ENCODE results near the gene PAN3. TPM values are rescaled to one million over a fixed set of nuclear protein-coding genes. Genes with fewer than 3 reads are reported as not detected.

Gene PAN3
- total RNA-seq, 2 donors from 2014 or later: 38.2 to 42.6 TPM

DNA sequence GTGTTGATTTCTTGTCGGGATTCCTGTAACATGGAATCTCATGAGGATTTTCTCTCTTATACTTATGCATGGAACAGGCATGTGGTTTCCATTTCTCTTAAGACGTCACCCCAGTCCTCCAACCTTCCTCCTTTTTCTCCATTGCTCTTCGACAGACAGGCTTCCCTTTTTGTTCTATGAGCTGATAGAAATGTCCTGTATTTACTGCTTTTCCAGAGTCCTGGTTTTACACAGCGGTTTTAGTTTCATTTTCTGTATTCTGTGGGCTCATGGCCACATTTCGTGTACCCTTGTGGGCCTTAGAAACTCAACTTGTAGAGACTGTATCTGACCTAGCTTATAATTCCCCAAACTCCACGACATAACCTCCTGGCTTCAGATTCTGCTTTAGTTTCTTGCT, 113.1 kb downstream of the PAN3 start:
- no peaks in the 10 kb centered on the region for H3K27me3 Mint-ChIP-seq (ENCODE audit: low read depth)
- no peaks in the 10 kb centered on the region for H3K9me3 Mint-ChIP-seq
- peaks cover 24% of the 10 kb centered on the region for H3K4me1 Mint-ChIP-seq (ENCODE audit: low read depth)
- DNase-seq (no peak), ATAC-seq (replicated peaks in 1 of 2) (no peak)
- peaks cover 3 to 30% of the 10 kb centered on the region in 2 donors for H3K36me3 Mint-ChIP-seq (ENCODE audit: insufficient read depth in 2 of 2)
- no peak overlapping the region for H3K27ac Mint-ChIP-seq
- H3K4me3 Mint-ChIP-seq: no peak overlapping the region

DNA sequence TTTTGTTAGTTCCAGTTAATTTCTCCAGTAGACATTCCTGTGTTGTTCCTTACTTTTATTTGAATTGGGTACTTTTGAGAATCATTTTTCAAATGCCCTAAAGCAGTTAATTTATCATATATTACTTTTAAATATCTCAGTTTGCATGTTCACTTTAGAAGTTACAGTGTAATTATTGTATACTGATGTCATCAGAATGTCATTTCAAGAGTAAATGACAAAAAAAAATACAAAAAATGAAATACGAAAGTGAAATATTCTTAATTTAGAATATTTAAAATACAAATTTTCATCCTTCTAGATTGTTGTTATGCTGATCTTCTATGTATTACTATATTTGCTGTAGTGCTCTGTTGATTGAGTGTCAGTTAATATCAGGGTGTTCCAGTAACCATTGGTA, 114.2 kb downstream of the PAN3 start:
- Mint-ChIP-seq H3K9me3 (no peaks in the 10 kb centered on the region), H3K4me1 (ENCODE audit: low read depth) (peaks cover 21% of the 10 kb centered on the region), H3K27ac (no peak overlapping the region), H3K36me3 (ENCODE audit: insufficient read depth in 2 of 2) (peaks cover 7 to 28% of the 10 kb centered on the region in 2 donors), H3K27me3 (ENCODE audit: low read depth) (no peaks in the 10 kb centered on the region), H3K4me3 (no peak overlapping the region)
- no peak for ATAC-seq (replicated peaks in 1 of 2)
- no peak for DNase-seq

DNA sequence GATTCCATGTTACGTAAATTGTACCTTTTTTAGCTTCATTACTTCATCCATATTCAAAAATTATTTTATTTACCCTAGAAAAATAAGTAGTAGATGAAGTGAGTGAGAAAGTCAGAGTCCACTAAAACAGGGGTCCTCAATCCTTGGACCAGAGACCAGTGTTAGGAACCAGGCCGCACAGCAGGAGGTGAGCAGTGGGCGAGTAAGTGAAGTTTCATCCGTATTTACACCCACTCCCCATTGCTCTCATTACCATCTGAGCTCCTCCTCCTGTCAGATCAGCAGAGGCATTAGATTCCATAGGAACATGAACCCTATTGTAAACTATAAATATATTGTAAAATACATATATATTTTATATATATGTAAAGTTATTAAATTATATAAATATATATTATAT, 119.0 kb downstream of the PAN3 start:
- no peaks in the 10 kb centered on the region for H3K9me3 Mint-ChIP-seq
- no peaks in the 10 kb centered on the region for H3K27me3 Mint-ChIP-seq (ENCODE audit: low read depth)
- H3K4me3 Mint-ChIP-seq: no peak overlapping the region
- H3K4me1 Mint-ChIP-seq (ENCODE audit: low read depth): peaks cover 8% of the 10 kb centered on the region
- H3K27ac Mint-ChIP-seq: no peak overlapping the region
- no peak for ATAC-seq (replicated peaks in 1 of 2)
- peaks cover 8 to 17% of the 10 kb centered on the region in 2 donors for H3K36me3 Mint-ChIP-seq (ENCODE audit: insufficient read depth in 2 of 2)
- no peak for DNase-seq

DNA sequence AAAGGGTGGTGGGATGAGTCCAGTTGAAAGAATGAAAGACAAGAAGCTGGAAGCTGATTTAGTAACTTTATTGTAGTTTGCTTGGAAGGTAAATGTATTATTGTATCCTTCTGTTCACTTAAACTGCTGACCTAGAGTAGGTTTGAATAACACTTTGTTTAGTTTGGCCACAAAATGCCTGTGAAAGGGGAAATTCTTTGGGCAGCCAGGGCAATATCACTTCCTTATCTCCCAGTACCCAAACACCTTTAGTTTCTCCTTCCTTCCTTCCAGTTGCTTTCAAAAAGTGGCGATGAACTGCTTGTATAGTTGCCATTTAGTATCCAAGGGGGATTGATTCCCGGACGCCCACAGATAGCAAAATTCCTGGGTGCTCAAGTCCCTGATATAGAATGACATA, 120.1 kb downstream of the PAN3 start:
- H3K4me3 Mint-ChIP-seq: no peak overlapping the region
- no peaks in the 10 kb centered on the region for H3K27me3 Mint-ChIP-seq (ENCODE audit: low read depth)
- H3K9me3 Mint-ChIP-seq: no peaks in the 10 kb centered on the region
- ATAC-seq (replicated peaks in 1 of 2): no peak
- H3K4me1 Mint-ChIP-seq (ENCODE audit: low read depth): peaks cover 7% of the 10 kb centered on the region
- peaks cover 10 to 22% of the 10 kb centered on the region in 2 donors for H3K36me3 Mint-ChIP-seq (ENCODE audit: insufficient read depth in 2 of 2)
- no peak for DNase-seq
- H3K27ac Mint-ChIP-seq: no peak overlapping the region

DNA sequence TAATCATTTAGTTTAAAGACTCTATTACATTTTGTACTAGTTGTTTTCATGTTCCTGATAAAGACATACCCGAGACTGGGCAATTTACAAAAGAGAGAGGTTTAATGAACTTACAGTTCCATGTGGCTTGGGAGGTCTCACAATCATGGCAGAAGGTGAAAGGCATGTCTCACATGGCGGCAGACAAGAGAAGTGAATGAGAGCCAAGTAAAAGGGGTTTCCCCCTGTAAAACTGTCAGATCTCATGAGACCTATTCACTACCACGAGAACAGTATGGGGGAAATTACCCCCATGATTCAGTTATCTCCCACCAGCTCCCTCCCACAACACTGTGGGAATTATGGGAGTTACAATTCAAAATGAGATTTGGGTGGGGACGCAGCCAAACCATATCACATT, 129.2 kb downstream of the PAN3 start:
- H3K9me3 Mint-ChIP-seq: peaks cover 2% of the 10 kb centered on the region in 2 donors
- H3K27me3 Mint-ChIP-seq (ENCODE audit: low read depth): no peaks in the 10 kb centered on the region
- H3K36me3 Mint-ChIP-seq (ENCODE audit: insufficient read depth in 2 of 2): peaks cover 11 to 25% of the 10 kb centered on the region in 2 donors
- H3K4me1 Mint-ChIP-seq (ENCODE audit: low read depth): peaks cover 27% of the 10 kb centered on the region
- no peak overlapping the region for H3K27ac Mint-ChIP-seq
- DNase-seq (no peak), ATAC-seq (replicated peaks in 1 of 2) (no peak)
- no peak overlapping the region for H3K4me3 Mint-ChIP-seq

DNA sequence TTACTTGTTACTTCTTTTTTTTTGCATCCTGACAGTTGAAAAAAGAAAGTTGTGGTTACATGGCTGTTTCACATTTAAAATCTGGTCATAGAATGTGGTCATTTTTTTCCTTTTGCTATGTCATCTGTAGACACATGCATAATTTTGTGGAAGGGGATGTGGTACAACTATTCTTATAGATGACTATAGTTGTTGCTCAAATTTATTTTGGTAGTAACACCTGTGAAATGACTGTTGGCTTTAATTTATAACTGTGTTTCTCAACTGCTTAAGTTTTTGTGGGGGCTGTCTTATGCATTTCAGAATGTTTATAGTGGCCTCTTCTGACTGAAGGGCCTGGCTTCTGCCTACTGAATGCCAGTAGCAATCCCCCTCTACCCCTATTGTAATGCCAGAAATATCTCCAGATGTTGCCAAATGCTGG, 130.5 kb downstream of the PAN3 start:
- H3K4me1 Mint-ChIP-seq (ENCODE audit: low read depth): peaks cover 27% of the 10 kb centered on the region
- H3K9me3 Mint-ChIP-seq: peaks cover 2% of the 10 kb centered on the region in 2 donors
- peak overlapping the region; percentile 90 for H3K27ac Mint-ChIP-seq
- H3K36me3 Mint-ChIP-seq (ENCODE audit: insufficient read depth in 2 of 2): peaks cover 7 to 20% of the 10 kb centered on the region in 2 donors
- DNase-seq (peak; percentile 6 to 10), ATAC-seq (replicated peaks in 1 of 2) (peak; percentile 100)
- H3K27me3 Mint-ChIP-seq (ENCODE audit: low read depth): no peaks in the 10 kb centered on the region
- peak overlapping the region in 1 of 2 donors; percentile 5 for H3K4me3 Mint-ChIP-seq

DNA sequence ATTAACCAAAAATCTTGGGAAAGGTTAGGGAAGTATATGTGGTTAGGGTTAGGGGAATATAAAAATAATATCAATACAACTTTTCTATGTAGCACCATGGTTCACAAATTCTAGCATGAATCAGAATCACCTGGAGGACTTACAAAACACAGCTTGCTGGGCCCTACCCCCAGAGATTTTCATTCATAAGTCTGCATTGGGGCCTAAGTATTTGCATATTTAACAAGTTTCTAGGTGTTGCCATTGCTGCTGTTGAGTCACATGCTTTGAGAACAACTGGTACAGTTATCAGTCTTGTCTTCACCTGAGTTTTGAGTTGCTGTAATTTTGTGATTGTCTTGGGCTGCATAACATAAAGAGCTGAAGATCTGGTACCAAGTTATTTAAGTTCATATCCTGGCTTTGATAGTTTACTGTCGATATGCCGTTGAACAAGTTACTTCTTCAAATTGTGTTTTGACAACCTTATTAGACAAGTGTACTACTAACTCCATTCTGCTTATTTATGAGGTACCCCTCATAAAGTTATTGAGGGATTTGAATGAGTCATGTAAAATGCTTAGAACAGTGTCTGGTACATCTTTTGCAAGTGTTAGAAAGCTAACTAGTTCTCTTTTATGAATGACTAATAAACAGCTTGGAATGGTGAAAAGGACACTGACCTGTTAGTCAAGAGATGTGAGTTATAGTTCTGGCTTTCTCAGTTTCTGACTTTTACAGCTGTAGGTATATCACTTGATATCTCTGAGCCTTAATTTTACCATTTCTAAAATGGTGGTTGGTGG, 132.9 kb downstream of the PAN3 start:
- DNase-seq (no peak), ATAC-seq (replicated peaks in 1 of 2) (no peak)
- Mint-ChIP-seq H3K27me3 (ENCODE audit: low read depth) (no peaks in the 10 kb centered on the region), H3K9me3 (peaks cover 2% of the 10 kb centered on the region in 2 donors), H3K27ac (no peak overlapping the region), H3K4me1 (ENCODE audit: low read depth) (peaks cover 27% of the 10 kb centered on the region), H3K36me3 (ENCODE audit: insufficient read depth in 2 of 2) (peaks cover 9 to 21% of the 10 kb centered on the region in 2 donors), H3K4me3 (no peak overlapping the region)

DNA sequence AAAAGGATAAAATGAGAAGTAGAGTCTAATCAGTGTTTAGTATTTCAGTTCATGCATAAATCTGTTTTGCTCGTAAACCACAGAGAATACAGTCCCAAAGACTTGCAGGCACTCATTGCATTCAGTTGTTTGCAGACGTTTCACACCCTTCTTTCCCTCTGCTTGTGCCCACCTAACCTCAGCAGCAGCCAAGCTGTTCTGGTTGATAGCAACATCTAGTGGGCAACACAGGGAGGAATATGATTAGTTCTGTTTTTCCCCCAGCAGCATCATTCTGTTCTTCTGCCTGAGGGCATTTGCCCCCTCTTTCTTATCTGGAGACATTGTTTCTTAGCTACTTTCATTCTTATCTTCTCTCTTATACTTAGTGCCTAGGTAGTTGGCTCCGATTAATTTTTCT, 135.6 kb downstream of the PAN3 start:
- ATAC-seq (replicated peaks in 1 of 2) (no peak), DNase-seq (no peak)
- Mint-ChIP-seq H3K4me1 (ENCODE audit: low read depth) (peaks cover 8% of the 10 kb centered on the region), H3K9me3 (no peaks in the 10 kb centered on the region), H3K27ac (no peak overlapping the region), H3K36me3 (ENCODE audit: insufficient read depth in 2 of 2) (peaks cover 2 to 3% of the 10 kb centered on the region in 2 donors), H3K4me3 (no peak overlapping the region), H3K27me3 (ENCODE audit: low read depth) (no peaks in the 10 kb centered on the region)

DNA sequence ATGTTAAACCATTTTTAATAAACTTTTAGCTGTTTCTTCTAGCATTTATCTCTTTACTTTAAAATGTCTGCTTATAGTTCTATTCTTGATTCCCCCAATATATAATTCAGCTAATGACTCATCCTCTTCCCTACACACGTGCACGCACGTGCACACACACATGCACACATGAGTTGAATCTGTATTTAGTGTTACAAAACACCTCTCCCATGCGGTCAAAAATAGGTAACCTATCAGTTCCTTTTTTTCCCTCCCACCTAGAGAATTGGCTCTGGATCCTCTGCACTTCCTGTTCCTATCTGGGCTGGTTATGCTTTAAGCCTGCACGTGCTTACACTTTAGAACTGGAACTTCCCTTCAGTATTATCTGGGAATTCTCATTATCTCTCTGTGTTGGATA, 144.1 kb downstream of the PAN3 start:
- no peak for ATAC-seq (replicated peaks in 1 of 2)
- peaks cover 9% of the 10 kb centered on the region for H3K4me1 Mint-ChIP-seq (ENCODE audit: low read depth)
- no peaks in the 10 kb centered on the region for H3K9me3 Mint-ChIP-seq
- no peaks in the 10 kb centered on the region for H3K27me3 Mint-ChIP-seq (ENCODE audit: low read depth)
- DNase-seq: no peak
- H3K36me3 Mint-ChIP-seq (ENCODE audit: insufficient read depth in 2 of 2): peaks cover 4 to 15% of the 10 kb centered on the region in 2 donors
- H3K4me3 Mint-ChIP-seq: no peak overlapping the region
- H3K27ac Mint-ChIP-seq: no peak overlapping the region

DNA sequence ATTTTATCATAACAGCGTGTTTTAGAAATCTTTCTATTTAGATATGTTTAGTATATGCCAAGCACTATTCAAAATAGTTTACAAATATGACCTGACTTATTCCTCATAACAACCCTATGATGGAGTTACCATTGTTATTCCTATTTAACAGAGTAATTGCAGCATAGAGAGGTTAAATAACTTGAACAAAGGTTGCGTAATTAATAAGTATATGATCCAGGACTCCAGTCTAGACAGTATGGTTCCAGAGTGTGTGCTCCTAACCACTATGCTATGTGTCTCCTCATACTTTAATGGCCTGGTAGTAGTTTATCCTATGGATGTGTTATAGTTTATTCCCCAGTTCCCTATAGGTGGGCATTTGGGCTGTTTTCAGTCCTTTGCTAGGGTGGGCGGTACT, 145.3 kb downstream of the PAN3 start:
- H3K27ac Mint-ChIP-seq: no peak overlapping the region
- DNase-seq: no peak
- no peaks in the 10 kb centered on the region for H3K27me3 Mint-ChIP-seq (ENCODE audit: low read depth)
- peaks cover 9% of the 10 kb centered on the region for H3K4me1 Mint-ChIP-seq (ENCODE audit: low read depth)
- no peak overlapping the region for H3K4me3 Mint-ChIP-seq
- H3K36me3 Mint-ChIP-seq (ENCODE audit: insufficient read depth in 2 of 2): peaks cover 4 to 20% of the 10 kb centered on the region in 2 donors
- ATAC-seq (replicated peaks in 1 of 2): no peak
- H3K9me3 Mint-ChIP-seq: no peaks in the 10 kb centered on the region

DNA sequence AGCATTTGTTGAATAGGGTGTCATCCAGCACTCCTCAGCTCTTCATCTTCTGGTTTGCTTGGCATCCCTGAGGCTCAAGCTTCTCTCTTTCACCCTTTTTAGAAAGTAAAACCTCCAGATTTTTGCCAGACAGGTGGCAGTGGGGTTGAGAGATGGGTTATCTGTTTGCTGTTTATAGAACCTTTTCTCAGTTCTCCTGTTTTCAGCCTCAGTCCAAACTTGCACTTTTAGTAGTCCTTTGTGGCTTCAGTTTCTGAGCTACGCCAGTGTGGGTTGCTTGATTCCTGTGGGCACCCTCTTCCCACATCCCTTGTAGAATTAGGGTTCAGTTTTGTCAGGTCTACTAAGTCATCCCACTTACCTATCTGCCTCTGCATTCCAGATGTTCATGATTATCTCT, 147.9 kb downstream of the PAN3 start:
- H3K27ac Mint-ChIP-seq: no peak overlapping the region
- peaks cover 2 to 20% of the 10 kb centered on the region in 2 donors for H3K36me3 Mint-ChIP-seq (ENCODE audit: insufficient read depth in 2 of 2)
- no peaks in the 10 kb centered on the region for H3K27me3 Mint-ChIP-seq (ENCODE audit: low read depth)
- peaks cover 9% of the 10 kb centered on the region for H3K4me1 Mint-ChIP-seq (ENCODE audit: low read depth)
- ATAC-seq (replicated peaks in 1 of 2) (no peak), DNase-seq (no peak)
- no peaks in the 10 kb centered on the region for H3K9me3 Mint-ChIP-seq
- H3K4me3 Mint-ChIP-seq: no peak overlapping the region

DNA sequence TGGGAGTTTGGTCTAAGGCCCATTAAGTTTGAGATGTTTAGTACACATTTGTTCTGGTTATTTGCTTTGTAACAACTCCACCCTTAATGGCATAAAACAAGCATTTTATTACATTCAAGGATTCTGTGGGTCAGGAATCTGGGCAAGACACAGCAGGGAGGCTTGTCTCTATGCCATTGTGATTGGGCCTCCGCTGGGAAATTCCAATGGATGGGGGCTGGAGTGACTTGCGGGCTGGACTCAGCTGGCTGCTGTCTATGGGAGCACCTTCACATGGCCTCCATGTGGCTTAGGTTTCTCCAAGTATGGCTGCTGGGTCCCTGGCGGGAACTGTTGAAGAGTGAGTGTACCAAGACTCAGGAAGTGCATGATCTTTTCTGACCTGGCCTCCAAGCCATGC, 159.0 kb downstream of the PAN3 start:
- Mint-ChIP-seq H3K27ac (no peak overlapping the region), H3K9me3 (peaks cover 0 to 2% of the 10 kb centered on the region in 2 donors), H3K4me3 (no peak overlapping the region), H3K27me3 (ENCODE audit: low read depth) (no peaks in the 10 kb centered on the region), H3K36me3 (ENCODE audit: insufficient read depth in 2 of 2) (peaks cover 2 to 6% of the 10 kb centered on the region in 2 donors), H3K4me1 (ENCODE audit: low read depth) (peaks cover 6% of the 10 kb centered on the region)
- DNase-seq (no peak), ATAC-seq (replicated peaks in 1 of 2) (no peak)

DNA sequence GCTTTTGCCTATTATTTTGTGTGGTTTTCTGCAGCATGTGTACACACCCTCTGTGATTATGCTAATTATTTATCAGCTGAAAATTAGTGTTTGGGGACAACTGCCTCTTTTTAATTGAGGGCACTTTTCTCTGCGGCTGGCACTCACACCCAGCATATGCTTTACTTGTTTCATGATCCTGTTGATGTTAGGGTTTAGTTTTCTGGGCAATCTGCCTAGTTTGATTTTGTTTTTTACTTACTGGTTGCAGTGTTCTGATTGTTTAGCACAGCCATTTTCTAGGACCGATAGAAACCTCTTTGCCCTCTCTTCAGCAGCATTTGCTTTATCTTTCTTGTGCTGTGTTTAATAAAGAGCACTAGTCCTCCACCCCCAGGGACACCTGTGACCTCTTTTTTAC, 161.6 kb downstream of the PAN3 start:
- ATAC-seq (replicated peaks in 1 of 2) (no peak), DNase-seq (no peak)
- no peaks in the 10 kb centered on the region for H3K27me3 Mint-ChIP-seq (ENCODE audit: low read depth)
- no peak overlapping the region for H3K4me3 Mint-ChIP-seq
- H3K4me1 Mint-ChIP-seq (ENCODE audit: low read depth): peaks cover 6% of the 10 kb centered on the region
- H3K9me3 Mint-ChIP-seq: peaks cover 0 to 2% of the 10 kb centered on the region in 2 donors
- H3K36me3 Mint-ChIP-seq (ENCODE audit: insufficient read depth in 2 of 2): peaks cover 0 to 2% of the 10 kb centered on the region in 2 donors
- no peak overlapping the region for H3K27ac Mint-ChIP-seq

DNA sequence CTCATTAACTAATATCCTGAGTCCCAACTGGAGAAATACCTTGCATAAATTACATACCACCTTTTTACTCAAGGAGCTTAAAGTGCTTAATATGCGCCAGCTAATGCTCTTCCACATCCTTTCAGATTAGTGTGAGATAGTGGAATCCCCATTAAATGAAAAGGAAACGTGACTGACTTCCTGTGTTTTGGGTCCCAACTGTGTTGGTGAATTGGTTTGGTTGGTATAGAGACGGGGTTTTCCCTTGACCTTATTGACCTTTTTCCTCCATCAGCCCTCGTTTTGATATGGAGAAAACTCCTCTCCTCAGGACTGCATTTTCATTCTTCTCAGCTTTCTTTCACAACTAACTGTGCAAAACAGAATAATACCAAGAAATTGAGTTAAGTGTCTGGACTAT, 163.5 kb downstream of the PAN3 start:
- Mint-ChIP-seq H3K36me3 (ENCODE audit: insufficient read depth in 2 of 2) (no peaks in the 10 kb centered on the region), H3K27ac (no peak overlapping the region)
- no peak for ATAC-seq (replicated peaks in 1 of 2)

More for the DNA sequence above, 163.5 kb downstream of the PAN3 start:
- H3K9me3 Mint-ChIP-seq: peaks cover 0 to 2% of the 10 kb centered on the region in 2 donors
- peaks cover 6% of the 10 kb centered on the region for H3K4me1 Mint-ChIP-seq (ENCODE audit: low read depth)
- no peak overlapping the region for H3K4me3 Mint-ChIP-seq
- no peak for DNase-seq
- H3K27me3 Mint-ChIP-seq (ENCODE audit: low read depth): no peaks in the 10 kb centered on the region
